ENCODE data around the gene ING5.
"Not testable (repeated sequence)": the region's sequence is repeated elsewhere in the genome, so short reads cannot be mapped to it uniquely, and the experiment has no call there.

Gene ING5

DNA sequence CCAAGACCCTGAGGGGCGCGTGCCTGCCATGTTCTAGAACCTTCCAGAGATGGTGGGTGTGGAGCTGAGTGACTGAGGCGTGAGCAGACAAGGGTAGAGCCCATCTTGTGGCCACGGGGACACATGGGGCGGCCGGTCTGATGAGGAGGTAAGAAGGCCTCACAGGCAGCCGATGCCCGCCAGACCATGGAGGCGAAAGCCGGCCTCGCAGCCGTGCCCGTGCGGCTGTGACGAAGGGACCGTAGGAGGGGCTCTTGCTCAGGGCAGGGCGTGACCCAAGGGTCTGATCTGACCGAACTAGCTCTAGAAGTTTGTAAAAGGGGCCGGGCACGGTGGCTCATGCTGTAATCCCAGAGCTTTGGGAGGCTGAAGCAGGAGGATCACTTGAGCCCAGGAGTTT lies 52.2 kb downstream of the ING5 start:
- no peak overlapping the region for H3K9ac ChIP-seq
- H3K27me3 ChIP-seq (ENCODE audit: insufficient read depth, low read depth) = no peaks in the 10 kb centered on the region
- H3K27ac ChIP-seq = no peak overlapping the region
- no peak overlapping the region for H3K4me2 ChIP-seq
- no peak overlapping the region for H3K4me3 ChIP-seq (IDR thresholded peaks at IDR 0.05; ENCODE audit: insufficient read depth, low read depth, low read length)
- TF ChIP-seq CTCF (conservative IDR thresholded peaks at IDR 0.05; ENCODE audit: low read depth, low read length) = no peak
- no peaks in the 10 kb centered on the region for H4K20me1 ChIP-seq (ENCODE audit: insufficient read depth)
- H3K4me1 ChIP-seq (ENCODE audit: low read depth, poor library complexity, severe bottlenecking) = no peaks in the 10 kb centered on the region
- no peak overlapping the region for H2AFZ ChIP-seq (ENCODE audit: low read depth)
- H3K79me2 ChIP-seq (ENCODE audit: insufficient read depth, low read depth) = no peaks in the 10 kb centered on the region
- H3K36me3 ChIP-seq (ENCODE audit: insufficient read depth) = no peaks in the 10 kb centered on the region

DNA sequence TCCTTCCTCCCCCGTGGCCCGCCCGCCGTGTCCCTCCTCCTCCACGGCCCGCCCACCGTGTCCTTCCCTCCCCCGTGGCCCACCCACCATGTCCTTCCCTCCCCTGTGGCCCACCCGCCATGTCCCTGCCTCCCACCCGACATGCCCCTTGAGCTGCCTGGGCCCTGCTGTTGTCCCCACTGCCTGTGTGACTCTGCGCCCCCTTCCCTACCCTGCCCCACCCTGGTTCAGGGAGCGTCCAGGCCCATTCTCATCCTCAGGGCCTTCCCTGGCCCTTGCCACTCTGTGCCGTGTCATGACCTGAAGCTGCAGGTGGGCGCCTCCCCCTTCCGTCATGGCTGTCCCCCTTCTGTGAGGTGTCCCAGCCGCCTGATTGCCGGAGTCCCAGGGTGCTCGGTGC lies 53.3 kb downstream of the ING5 start:
- Histone ChIP-seq H3K4me3 (IDR thresholded peaks at IDR 0.05; ENCODE audit: insufficient read depth, low read depth, low read length) (no peak overlapping the region), H4K20me1 (ENCODE audit: insufficient read depth) (no peaks in the 10 kb centered on the region), H3K27me3 (ENCODE audit: insufficient read depth, low read depth) (no peaks in the 10 kb centered on the region), H2AFZ (ENCODE audit: low read depth) (no peak overlapping the region), H3K4me1 (ENCODE audit: low read depth, poor library complexity, severe bottlenecking) (no peaks in the 10 kb centered on the region), H3K9ac (no peak overlapping the region), H3K27ac (no peak overlapping the region), H3K4me2 (no peak overlapping the region), H3K36me3 (ENCODE audit: insufficient read depth) (no peaks in the 10 kb centered on the region), H3K79me2 (ENCODE audit: insufficient read depth, low read depth) (no peaks in the 10 kb centered on the region)
- TF ChIP-seq CTCF (conservative IDR thresholded peaks at IDR 0.05; ENCODE audit: low read depth, low read length) = no peak

DNA sequence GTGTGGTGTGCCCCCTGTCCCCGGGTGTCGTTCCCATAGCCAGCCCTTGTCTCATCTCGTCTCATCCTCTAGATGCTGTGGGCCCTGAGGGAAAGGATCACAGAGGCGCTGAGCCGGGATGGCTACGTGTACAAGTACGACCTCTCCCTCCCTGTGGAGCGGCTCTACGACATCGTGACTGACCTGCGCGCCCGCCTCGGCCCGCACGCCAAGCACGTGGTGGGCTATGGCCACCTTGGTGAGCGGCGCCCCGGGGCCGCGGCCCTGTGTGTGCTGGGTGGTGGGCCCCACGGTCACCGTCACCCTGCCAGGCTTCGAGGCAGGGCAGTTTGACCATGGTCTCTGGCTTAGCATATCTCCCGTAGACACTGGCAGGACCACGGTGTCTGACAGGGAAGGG lies 53.9 kb downstream of the ING5 start:
- H3K4me2 ChIP-seq = no peak overlapping the region
- no peaks in the 10 kb centered on the region for H3K36me3 ChIP-seq (ENCODE audit: insufficient read depth)
- no peak overlapping the region for H2AFZ ChIP-seq (ENCODE audit: low read depth)
- no peaks in the 10 kb centered on the region for H3K79me2 ChIP-seq (ENCODE audit: insufficient read depth, low read depth)
- H4K20me1 ChIP-seq (ENCODE audit: insufficient read depth) = no peaks in the 10 kb centered on the region
- no peaks in the 10 kb centered on the region for H3K27me3 ChIP-seq (ENCODE audit: insufficient read depth, low read depth)
- no peak overlapping the region for H3K27ac ChIP-seq
- H3K4me1 ChIP-seq (ENCODE audit: low read depth, poor library complexity, severe bottlenecking) = no peaks in the 10 kb centered on the region
- no peak overlapping the region for H3K4me3 ChIP-seq (IDR thresholded peaks at IDR 0.05; ENCODE audit: insufficient read depth, low read depth, low read length)
- no peak for TF ChIP-seq CTCF (conservative IDR thresholded peaks at IDR 0.05; ENCODE audit: low read depth, low read length)
- H3K9ac ChIP-seq = no peak overlapping the region

DNA sequence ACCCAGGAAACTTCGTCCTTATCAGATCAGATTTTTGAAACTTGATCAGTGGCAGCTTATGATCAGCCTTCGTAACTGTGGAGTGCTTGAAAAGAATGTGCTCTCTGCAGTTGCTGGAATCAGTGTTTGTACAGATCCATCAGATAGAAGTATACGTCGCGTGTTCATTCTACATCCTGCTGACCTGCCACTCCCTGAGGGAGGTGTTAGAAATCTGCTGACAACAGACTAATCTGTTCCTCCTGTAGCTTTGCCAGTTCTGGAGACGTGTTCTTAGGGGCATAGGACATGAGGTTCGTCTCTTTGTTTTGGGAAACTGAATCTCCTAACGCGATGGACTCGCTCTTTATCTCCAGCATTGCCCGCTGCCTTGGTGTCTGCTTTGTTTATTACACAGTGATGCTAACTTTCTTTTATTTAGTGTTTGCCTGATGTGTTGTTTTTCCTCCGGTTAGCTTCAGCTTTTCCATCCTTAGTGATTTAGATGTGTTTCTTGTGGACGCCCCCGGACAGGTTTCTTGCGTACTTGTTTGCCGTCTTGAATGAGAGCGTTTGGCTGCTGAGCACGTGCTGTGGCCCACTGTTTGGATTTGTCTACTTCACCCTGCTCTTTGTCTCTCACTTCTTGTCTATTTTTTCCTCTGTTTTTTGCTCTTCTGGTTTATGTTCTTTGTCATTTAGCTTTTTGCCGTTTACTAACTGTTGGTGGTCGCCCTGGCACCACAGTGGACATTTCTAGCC lies 57.4 kb downstream of the ING5 start:
- no peak for TF ChIP-seq CTCF (conservative IDR thresholded peaks at IDR 0.05; ENCODE audit: low read depth, low read length)
- Histone ChIP-seq H4K20me1 (ENCODE audit: insufficient read depth) (no peaks in the 10 kb centered on the region), H3K27ac (no peak overlapping the region), H3K27me3 (ENCODE audit: insufficient read depth, low read depth) (no peaks in the 10 kb centered on the region), H3K4me1 (ENCODE audit: low read depth, poor library complexity, severe bottlenecking) (no peaks in the 10 kb centered on the region), H3K79me2 (ENCODE audit: insufficient read depth, low read depth) (no peaks in the 10 kb centered on the region), H3K4me3 (IDR thresholded peaks at IDR 0.05; ENCODE audit: insufficient read depth, low read depth, low read length) (no peak overlapping the region), H3K9ac (no peak overlapping the region), H3K4me2 (no peak overlapping the region), H3K36me3 (ENCODE audit: insufficient read depth) (no peaks in the 10 kb centered on the region), H2AFZ (ENCODE audit: low read depth) (no peak overlapping the region)

- H3K36me3 ChIP-seq (ENCODE audit: insufficient read depth); H3K27ac ChIP-seq; H3K79me2 ChIP-seq (ENCODE audit: insufficient read depth, low read depth); H3K4me2 ChIP-seq; H3K27me3 ChIP-seq (ENCODE audit: insufficient read depth, low read depth); H2AFZ ChIP-seq (ENCODE audit: low read depth); H4K20me1 ChIP-seq (ENCODE audit: insufficient read depth); H3K4me1 ChIP-seq (ENCODE audit: low read depth, poor library complexity, severe bottlenecking); H3K4me3 ChIP-seq (IDR thresholded peaks at IDR 0.05; ENCODE audit: insufficient read depth, low read depth, low read length); H3K9ac ChIP-seq: not testable (repeated sequence)
These were observed 58.1 kb downstream of the ING5 start for GRCh38 chr2:241759893-241760292.
